HG03064 (cell line): ENCODE results near the gene HAUS1.
"Not testable (repeated sequence)": the region's sequence is repeated elsewhere in the genome, so short reads cannot be mapped to it uniquely, and the experiment has no call there.

Experiments
- ATAC-seq: cut with Tn5 transposase; IDR thresholded peaks from one replicate; pipeline ENCODE4 v1.9.1; 2021; ENCODE audit warnings: low read depth; ENCODE audit not compliant: unreplicated experiment

Gene HAUS1

GRCh38 chr18:46155641-46156051 lies 51.5 kb downstream of the HAUS1 start:
- ATAC-seq, result no peak

- ATAC-seq, result no peak
Measured at GRCh38 chr18:46156124-46156745, 52.0 kb downstream of the HAUS1 start.

- no peak for ATAC-seq
Measured at GRCh38 chr18:46156843-46157242, 52.7 kb downstream of the HAUS1 start.

- ATAC-seq, result no peak
Measured at GRCh38 chr18:46158499-46158898, 54.3 kb downstream of the HAUS1 start.

- ATAC-seq, result no peak
Measured at GRCh38 chr18:46160050-46160798, 56.0 kb downstream of the HAUS1 start.

- ATAC-seq, result not testable (repeated sequence)
Measured at GRCh38 chr18:46160840-46161239, 56.7 kb downstream of the HAUS1 start.

- ATAC-seq, result no peak
Measured at GRCh38 chr18:46161703-46162396, 57.7 kb downstream of the HAUS1 start.

GRCh38 chr18:46163091-46163490 lies 58.9 kb downstream of the HAUS1 start:
- ATAC-seq, result no peak

- ATAC-seq, result no peak
Measured at GRCh38 chr18:46163941-46164499, 59.8 kb downstream of the HAUS1 start.

- not testable (repeated sequence) for ATAC-seq
Measured at GRCh38 chr18:46164502-46164901, 60.3 kb downstream of the HAUS1 start.

GRCh38 chr18:46164920-46165319 lies 60.7 kb downstream of the HAUS1 start:
- no peak for ATAC-seq

GRCh38 chr18:46166261-46166970 lies 62.2 kb downstream of the HAUS1 start:
- ATAC-seq, result no peak

GRCh38 chr18:46167971-46168370 lies 63.8 kb downstream of the HAUS1 start:
- peak; percentile 82 for ATAC-seq

- no peak for ATAC-seq
Measured at GRCh38 chr18:46169464-46169941, 65.3 kb downstream of the HAUS1 start.

- no peak for ATAC-seq
Measured at GRCh38 chr18:46171331-46171730, 67.1 kb downstream of the HAUS1 start.

GRCh38 chr18:46173393-46174341 lies 69.5 kb downstream of the HAUS1 start:
- ATAC-seq, result peak; percentile 85

- peak; percentile 2 for ATAC-seq
Measured at GRCh38 chr18:46174342-46175041, 70.3 kb downstream of the HAUS1 start.

- no peak for ATAC-seq
Measured at GRCh38 chr18:46176001-46176400, 71.8 kb downstream of the HAUS1 start.
